Measurements from ENCODE around the gene TRIM17.

Gene TRIM17

GRCh38 chr1:228364068-228364705 lies 52.5 kb downstream of the TRIM17 start:
- DNase-seq (ENCODE audit: low spot score) = no peak
- in situ Hi-C loops (cut with MboI; ENCODE audit: low pct_unique_long_range_greater_than_20kb, low sequenced_read_pairs, unreplicated experiment) = no loop called here
- no peak for TF ChIP-seq CTCF (IDR thresholded peaks at IDR 0.05; ENCODE audit: extremely low read depth, insufficient read depth, missing control alignments)

GRCh38 chr1:228363686-228364067 lies 53.0 kb downstream of the TRIM17 start:
- in situ Hi-C loops (cut with MboI; ENCODE audit: low pct_unique_long_range_greater_than_20kb, low sequenced_read_pairs, unreplicated experiment) = no loop called here
- no peak for TF ChIP-seq CTCF (IDR thresholded peaks at IDR 0.05; ENCODE audit: extremely low read depth, insufficient read depth, missing control alignments)
- DNase-seq (ENCODE audit: low spot score) = no peak

- DNase-seq (ENCODE audit: low spot score) = no peak
- in situ Hi-C loops (cut with MboI; ENCODE audit: low pct_unique_long_range_greater_than_20kb, low sequenced_read_pairs, unreplicated experiment) = no loop called here
- TF ChIP-seq CTCF (IDR thresholded peaks at IDR 0.05; ENCODE audit: extremely low read depth, insufficient read depth, missing control alignments) = no peak
These were observed 53.7 kb downstream of the TRIM17 start for GRCh38 chr1:228362884-228363450.

GRCh38 chr1:228362141-228362883 lies 54.3 kb downstream of the TRIM17 start:
- in situ Hi-C loops (cut with MboI; ENCODE audit: low pct_unique_long_range_greater_than_20kb, low sequenced_read_pairs, unreplicated experiment) = no loop called here
- DNase-seq (ENCODE audit: low spot score) = no peak
- no peak for TF ChIP-seq CTCF (IDR thresholded peaks at IDR 0.05; ENCODE audit: extremely low read depth, insufficient read depth, missing control alignments)

- in situ Hi-C loops (cut with MboI; ENCODE audit: low pct_unique_long_range_greater_than_20kb, low sequenced_read_pairs, unreplicated experiment) = no loop called here
- no peak for DNase-seq (ENCODE audit: low spot score)
- no peak for TF ChIP-seq CTCF (IDR thresholded peaks at IDR 0.05; ENCODE audit: extremely low read depth, insufficient read depth, missing control alignments)
These were observed 55.1 kb downstream of the TRIM17 start for GRCh38 chr1:228361314-228362140.

- in situ Hi-C loops (cut with MboI; ENCODE audit: low pct_unique_long_range_greater_than_20kb, low sequenced_read_pairs, unreplicated experiment) = no loop called here
- TF ChIP-seq CTCF (IDR thresholded peaks at IDR 0.05; ENCODE audit: extremely low read depth, insufficient read depth, missing control alignments) = no peak
- DNase-seq (ENCODE audit: low spot score) = no peak
These were observed 55.9 kb downstream of the TRIM17 start for GRCh38 chr1:228360533-228361313.

Data from GM13977 (cell line).